ENCODE data around the gene LGALS3BP. TPM values are rescaled to one million over a fixed set of nuclear protein-coding genes. Genes with fewer than 3 reads are reported as not detected.

The LGALS3BP gene
- total RNA-seq, 2 donors from 2014 or later = 44.8 to 48.2 TPM

DNA sequence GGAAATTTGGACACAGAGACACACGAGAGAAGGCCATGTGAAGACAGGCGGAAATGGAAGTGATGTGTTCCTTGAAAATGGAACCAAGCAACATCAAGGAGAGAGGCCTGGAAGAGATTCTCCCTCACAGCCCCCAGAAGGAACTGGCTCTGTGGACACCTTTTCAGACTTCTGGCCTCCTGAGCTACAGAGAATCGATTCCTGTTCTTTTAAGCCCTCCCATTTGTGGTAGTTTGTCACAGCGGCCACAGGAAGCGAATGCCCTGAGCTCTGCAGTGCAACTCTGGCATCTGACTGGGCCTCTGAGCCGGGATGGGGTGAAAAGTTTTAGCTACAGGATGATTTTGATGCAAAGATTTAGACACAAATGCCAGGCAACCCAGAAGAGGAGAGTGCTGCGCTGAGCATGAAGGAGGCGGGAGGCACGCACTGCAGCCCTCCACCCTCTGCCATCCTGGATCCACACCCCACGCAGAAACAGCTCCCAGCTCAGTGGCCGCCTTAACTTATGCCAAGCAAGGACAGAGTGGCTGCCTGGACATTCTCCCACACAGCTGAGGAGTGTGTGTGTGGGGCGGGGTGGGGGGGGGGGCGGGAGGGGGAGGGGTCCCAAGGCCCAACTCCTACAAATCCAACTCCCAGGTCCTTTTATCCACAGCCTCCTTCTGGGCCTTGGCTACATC lies 56.8 kb downstream of the LGALS3BP start:
- no peaks in the 10 kb centered on the region for H3K9me3 Mint-ChIP-seq
- peaks cover 2% of the 10 kb centered on the region for H3K27me3 Mint-ChIP-seq
- no peaks in the 10 kb centered on the region for H3K36me3 Mint-ChIP-seq (ENCODE audit: low read depth)
- no peak for ATAC-seq (replicated peaks)
- peaks cover 8% of the 10 kb centered on the region for H3K4me1 Mint-ChIP-seq
- no peak overlapping the region for H3K27ac Mint-ChIP-seq
- H3K4me3 Mint-ChIP-seq = peak overlapping the region; percentile 55

DNA sequence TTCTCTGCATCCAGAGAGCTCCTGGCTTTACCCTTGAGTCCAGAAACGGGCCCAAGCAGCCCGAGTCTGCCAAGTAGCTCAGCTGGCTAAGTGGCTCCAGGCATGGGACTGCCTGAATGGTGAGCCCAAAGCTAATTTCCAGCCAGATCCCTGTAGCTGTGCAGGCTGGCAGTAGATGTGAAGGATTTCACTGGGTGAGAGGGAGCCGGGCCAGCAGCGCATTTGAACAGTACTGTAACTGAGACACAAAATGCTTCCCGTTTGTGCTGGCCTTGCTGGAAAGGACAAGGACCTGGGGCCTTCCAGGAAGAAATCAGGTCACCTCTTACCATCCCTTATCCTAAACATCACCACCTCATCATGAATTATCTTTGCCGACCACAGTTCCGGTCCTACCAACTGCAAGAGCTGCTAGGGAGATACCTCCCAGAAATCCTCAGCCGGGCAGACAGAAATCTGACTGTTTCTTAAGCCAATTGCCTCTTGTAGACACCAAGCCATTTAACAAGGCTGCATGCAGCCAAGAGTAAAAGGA lies 58.2 kb downstream of the LGALS3BP start:
- Mint-ChIP-seq H3K4me3 (no peak overlapping the region), H3K4me1 (peaks cover 8% of the 10 kb centered on the region), H3K27me3 (no peaks in the 10 kb centered on the region), H3K27ac (no peak overlapping the region), H3K36me3 (ENCODE audit: low read depth) (no peaks in the 10 kb centered on the region), H3K9me3 (no peaks in the 10 kb centered on the region)
- ATAC-seq (replicated peaks) = no peak

Other genes with a start within 250 kb of the LGALS3BP start
- gene CYTH1, start 197.7 kb downstream of the LGALS3BP start, total RNA-seq = 100 to 1,000 TPM; 173 to 195 TPM
- gene USP36, start 139.1 kb downstream of the LGALS3BP start, total RNA-seq = 100 to 1,000 TPM in 1 of 2 donors, 10 to 100 TPM in 1; 95.3 to 139 TPM
- not detected for gene CEP295NL, start 76.7 kb downstream of the LGALS3BP start, total RNA-seq
- gene TIMP2, start 54.5 kb downstream of the LGALS3BP start, total RNA-seq = under 1 TPM; 0.74 to 0.86 TPM
- 10 to 100 TPM; 67.8 to 73.8 TPM for gene CANT1, start 29.8 kb upstream of the LGALS3BP start, total RNA-seq
- gene C1QTNF1, start 44.2 kb upstream of the LGALS3BP start, total RNA-seq = not detected
- 10 to 100 TPM; 26.9 to 30.2 TPM for gene ENGASE, start 94.9 kb upstream of the LGALS3BP start, total RNA-seq

Measured in activated T-helper 17 cell treated with anti-CD3 and anti-CD28 coated beads, Interleukin-2, amount 50 U/mL, for 72 hours (primary cell).